Activated CD4-positive, alpha-beta T cell treated with anti-CD3 and anti-CD28 coated beads, Interleukin-2, amount 10 ng/mL, durations not matched to agents 24 days and 14 days (primary cell): Measurements from ENCODE around the gene POLR2L. TPM values are rescaled to one million over a fixed set of nuclear protein-coding genes. Genes with fewer than 3 reads are reported as not detected.

Source experiments
- DNase-seq: peaks from one replicate; pipeline ENCODE4 v3.0.0; 2022
- H3K27ac Mint-ChIP-seq: one replicate; pipeline ENCODE4 v1.8.0; 2022; ENCODE audit warnings: mild to moderate bottlenecking, mixed read lengths
- H3K27me3 Mint-ChIP-seq: one replicate; pipeline ENCODE4 v1.8.0; 2022; ENCODE audit warnings: mixed read lengths
- H3K36me3 Mint-ChIP-seq: one replicate; pipeline ENCODE4 v1.8.0; 2022; ENCODE audit warnings: low read depth, mild to moderate bottlenecking, mixed read lengths
- H3K4me1 Mint-ChIP-seq: one replicate; pipeline ENCODE4 v1.8.0; 2021; ENCODE audit warnings: mixed read lengths
- H3K4me3 Mint-ChIP-seq: one replicate; pipeline ENCODE4 v1.8.0; 2022; ENCODE audit warnings: mild to moderate bottlenecking, moderate library complexity, mixed read lengths
- H3K9me3 Mint-ChIP-seq: one replicate; pipeline ENCODE4 v1.8.0; 2021; ENCODE audit warnings: mixed read lengths
- intact Hi-C: fragments of 100-400 bp; cut with micrococcal nuclease; formaldehyde crosslinking; loops from one replicate; pipeline ENCODE4 v1.15.1; 2023
- total RNA-seq: library from RNA; stranded (reverse); gene quantifications from 2 replicates; pipeline ENCODE4 v1.2.3, GENCODE V29; 2022

POLR2L gene
- total RNA-seq, 1 donor from 2014 or later = 113 TPM

- Mint-ChIP-seq H3K36me3 (peaks cover 7% of the 10 kb centered on the region), H3K4me1 (peaks cover 20% of the 10 kb centered on the region), H3K4me3 (peak overlapping the region; percentile 74), H3K27ac (no peak overlapping the region), H3K9me3 (no peaks in the 10 kb centered on the region), H3K27me3 (peaks cover 34% of the 10 kb centered on the region)
- peak; percentile 81 for DNase-seq
- intact Hi-C loops = no loop called here
These were observed 9.1 kb downstream of the POLR2L start for GRCh38 chr11:833114-833791.

DNA sequence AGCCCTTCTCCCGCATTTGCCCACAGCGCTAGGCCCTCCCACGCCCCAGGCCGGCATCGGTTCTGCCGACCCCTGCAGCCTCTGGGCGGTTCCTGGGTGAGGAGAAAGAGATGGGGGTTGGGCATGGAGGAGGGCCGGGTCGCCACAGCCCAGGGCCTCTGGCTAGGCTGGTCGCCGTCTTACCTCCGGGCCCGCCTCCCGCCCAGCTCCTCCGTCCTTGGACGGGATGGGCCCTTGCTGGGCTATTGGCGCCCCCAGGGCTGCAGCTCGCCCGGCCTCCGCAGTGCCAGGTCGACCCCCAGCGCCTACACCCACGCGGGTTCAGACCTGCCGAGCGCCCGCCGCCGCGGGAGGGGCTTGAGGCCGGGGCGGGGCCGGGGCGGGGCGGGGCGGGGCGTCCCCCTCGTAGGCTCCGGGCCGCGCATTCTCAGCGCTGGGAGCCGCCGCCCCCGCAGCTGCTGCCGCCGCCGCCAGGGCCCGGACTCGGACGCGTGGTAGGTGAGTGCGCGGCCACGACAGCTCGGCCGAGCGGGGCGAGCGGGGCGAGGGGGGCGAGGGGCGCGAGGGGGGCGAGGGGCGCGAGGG, 9.7 kb downstream of the POLR2L start, which contains the start of gene CD151:
Gene CD151, plus strand, starts transcription at position 424 of the 585 bp plus-strand sequence. CDS start 3,118 bp downstream, outside the sequence.
- peak within 1 kb of the TSS; percentile 52 for H3K27ac Mint-ChIP-seq
- peaks cover 4% of the 10 kb centered on the region for H3K36me3 Mint-ChIP-seq
- intact Hi-C loops = loop anchor here (1.0 kb wide), 1 partner anchor 10 kb away; the partner anchor contains the start of genes POLR2L and TSPAN4

GRCh38 chr11:831961-832528, 10.3 kb downstream of the POLR2L start:
- Mint-ChIP-seq H3K27me3 (peaks cover 42% of the 10 kb centered on the region), H3K4me1 (peaks cover 28% of the 10 kb centered on the region), H3K9me3 (no peaks in the 10 kb centered on the region), H3K36me3 (peaks cover 2% of the 10 kb centered on the region), H3K27ac (peak overlapping the region; percentile 52), H3K4me3 (peak overlapping the region; percentile 53)
- no peak for DNase-seq
- intact Hi-C loops = loop anchor here (1.0 kb wide), 1 partner anchor 10 kb away; the partner anchor contains the start of genes POLR2L and TSPAN4

More for the DNA sequence above, 9.7 kb downstream of the POLR2L start, which contains the start of gene CD151:
- peaks cover 40% of the 10 kb centered on the region for H3K27me3 Mint-ChIP-seq
- no peaks in the 10 kb centered on the region for H3K9me3 Mint-ChIP-seq
- H3K4me1 Mint-ChIP-seq = peaks cover 26% of the 10 kb centered on the region
- peak within 1 kb of the TSS; percentile 74 for H3K4me3 Mint-ChIP-seq
- DNase-seq = peak; percentile 85

DNA sequence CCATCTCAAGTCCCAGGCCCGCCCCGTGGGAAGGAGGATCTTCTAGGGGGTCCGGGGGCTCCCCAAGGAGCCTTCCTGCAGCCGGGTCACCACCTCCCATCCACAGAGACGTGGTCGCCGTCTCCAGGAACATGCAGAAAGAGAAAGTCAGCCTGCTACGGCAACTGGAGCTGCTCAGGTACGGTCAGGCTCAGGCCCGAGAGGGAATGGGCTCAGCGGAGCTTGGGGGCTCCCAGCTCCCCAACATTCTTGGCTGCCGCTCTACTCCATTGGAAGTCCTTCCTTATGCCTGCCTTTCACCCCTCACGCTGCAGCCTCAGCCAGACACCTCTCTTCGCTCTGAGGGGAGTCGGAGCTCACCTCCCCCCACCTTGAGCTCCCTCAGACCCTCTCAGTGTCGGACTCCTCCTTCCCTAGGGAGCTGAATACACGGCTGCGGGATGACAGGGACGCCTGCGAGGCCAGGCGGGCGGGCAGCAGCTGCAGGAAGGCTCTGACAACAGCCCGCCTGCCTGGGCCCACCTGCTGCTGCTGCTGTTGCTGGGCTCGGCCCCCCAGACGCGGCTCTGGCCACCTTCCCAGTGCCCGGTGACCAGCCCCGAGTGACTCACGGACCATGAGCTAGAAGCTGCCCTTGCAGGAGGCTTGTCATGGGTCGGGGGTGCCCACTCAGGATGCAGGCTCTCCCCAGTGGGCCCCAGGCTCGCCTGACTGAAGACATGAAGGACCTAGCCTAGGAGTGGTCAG, 11.0 kb downstream of the POLR2L start:
- H3K27me3 Mint-ChIP-seq = peaks cover 44% of the 10 kb centered on the region
- intact Hi-C loops = no loop called here
- H3K4me1 Mint-ChIP-seq = peaks cover 32% of the 10 kb centered on the region
- H3K9me3 Mint-ChIP-seq = no peaks in the 10 kb centered on the region
- H3K36me3 Mint-ChIP-seq = no peaks in the 10 kb centered on the region
- H3K4me3 Mint-ChIP-seq = peak overlapping the region; percentile 53
- peak overlapping the region; percentile 52 for H3K27ac Mint-ChIP-seq
- no peak for DNase-seq

DNA sequence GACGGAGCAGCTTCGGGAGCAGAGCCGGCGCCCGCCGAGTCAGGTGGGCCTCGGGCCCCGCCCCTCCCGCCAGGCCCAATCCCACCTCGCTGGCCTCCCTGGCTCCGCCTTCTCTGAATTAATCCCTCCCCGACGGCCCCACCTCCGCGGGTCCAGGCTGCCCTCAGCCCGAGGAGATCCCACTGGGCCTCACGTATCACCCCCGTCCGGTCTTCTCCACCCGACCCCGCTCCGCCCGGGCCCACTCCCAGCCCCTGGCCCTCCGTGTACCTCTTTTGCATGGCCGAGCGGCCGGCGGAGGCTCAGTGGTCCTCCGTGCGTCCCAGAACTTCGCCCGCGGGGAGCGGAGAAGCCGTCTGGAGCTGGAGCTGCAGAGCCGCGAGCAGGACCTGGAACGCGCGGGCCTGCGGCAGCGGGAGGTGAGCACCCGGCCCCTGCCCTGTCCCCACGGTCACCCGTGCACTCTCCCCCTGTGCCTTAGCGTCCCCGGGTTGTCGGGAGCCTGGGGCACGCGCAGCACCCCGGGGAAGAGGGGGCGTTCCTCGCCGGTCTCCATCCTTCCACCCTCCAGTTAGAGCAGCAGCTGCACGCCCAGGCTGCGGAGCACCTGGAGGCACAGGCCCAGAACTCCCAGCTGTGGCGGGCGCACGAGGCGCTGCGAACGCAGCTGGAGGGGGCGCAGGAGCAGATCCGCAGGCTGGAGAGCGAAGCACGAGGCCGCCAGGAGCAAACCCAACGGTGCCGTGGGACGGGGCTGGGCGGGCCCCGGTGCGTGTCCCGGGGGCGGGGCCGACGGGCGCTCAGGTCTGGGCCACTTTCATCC, 11.8 kb downstream of the POLR2L start:
- intact Hi-C loops = no loop called here
- H3K27ac Mint-ChIP-seq = no peak overlapping the region
- peak overlapping the region; percentile 55 for H3K4me3 Mint-ChIP-seq
- DNase-seq = peak; percentile 87
- H3K36me3 Mint-ChIP-seq = no peaks in the 10 kb centered on the region
- no peaks in the 10 kb centered on the region for H3K9me3 Mint-ChIP-seq
- peaks cover 44% of the 10 kb centered on the region for H3K27me3 Mint-ChIP-seq
- H3K4me1 Mint-ChIP-seq = peaks cover 32% of the 10 kb centered on the region

GRCh38 chr11:829847-830294, 12.5 kb downstream of the POLR2L start:
- intact Hi-C loops = no loop called here
- Mint-ChIP-seq H3K4me1 (peaks cover 32% of the 10 kb centered on the region), H3K27me3 (peaks cover 44% of the 10 kb centered on the region), H3K4me3 (peak overlapping the region; percentile 55), H3K27ac (no peak overlapping the region), H3K9me3 (no peaks in the 10 kb centered on the region), H3K36me3 (peaks cover 5% of the 10 kb centered on the region)
- peak; percentile 70 for DNase-seq

DNA sequence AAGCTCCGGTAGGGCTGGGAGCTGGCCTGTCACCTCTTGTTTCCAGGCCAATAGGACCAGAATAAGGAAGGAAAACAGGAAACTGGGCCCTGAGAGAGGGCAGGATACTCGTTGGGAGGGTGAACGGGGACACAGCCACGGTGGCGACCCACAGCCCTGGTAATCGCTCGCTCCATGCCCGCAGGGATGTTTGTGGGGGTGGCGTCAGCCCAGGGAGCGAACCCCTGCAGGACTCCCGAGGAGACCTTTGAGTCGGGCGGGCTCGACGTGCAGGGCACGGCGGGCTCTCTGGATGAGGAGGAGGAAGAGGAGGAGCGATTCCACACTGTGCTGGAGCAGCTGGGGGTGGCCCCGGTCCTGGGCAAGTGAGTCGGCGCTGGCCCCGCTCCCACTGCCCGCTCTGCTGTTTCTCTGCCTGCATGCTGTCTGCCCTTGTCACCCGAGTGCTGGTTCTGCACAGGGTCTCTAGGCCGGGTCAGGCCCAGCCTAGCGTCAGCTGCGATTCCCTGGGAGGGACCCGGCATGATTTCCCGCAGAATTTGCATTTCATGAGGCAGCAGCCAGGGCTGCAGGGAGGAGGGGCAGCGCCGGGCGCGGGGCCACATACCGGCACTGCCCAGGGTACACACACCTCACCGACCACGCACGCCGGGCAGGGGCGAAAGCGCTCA, 13.0 kb downstream of the POLR2L start:
- H3K36me3 Mint-ChIP-seq = peaks cover 8% of the 10 kb centered on the region
- peak overlapping the region; percentile 51 for H3K4me3 Mint-ChIP-seq
- H3K27me3 Mint-ChIP-seq = peaks cover 44% of the 10 kb centered on the region
- no peak overlapping the region for H3K27ac Mint-ChIP-seq
- no peaks in the 10 kb centered on the region for H3K9me3 Mint-ChIP-seq
- H3K4me1 Mint-ChIP-seq = peaks cover 31% of the 10 kb centered on the region
- intact Hi-C loops = no loop called here
- no peak for DNase-seq

DNA sequence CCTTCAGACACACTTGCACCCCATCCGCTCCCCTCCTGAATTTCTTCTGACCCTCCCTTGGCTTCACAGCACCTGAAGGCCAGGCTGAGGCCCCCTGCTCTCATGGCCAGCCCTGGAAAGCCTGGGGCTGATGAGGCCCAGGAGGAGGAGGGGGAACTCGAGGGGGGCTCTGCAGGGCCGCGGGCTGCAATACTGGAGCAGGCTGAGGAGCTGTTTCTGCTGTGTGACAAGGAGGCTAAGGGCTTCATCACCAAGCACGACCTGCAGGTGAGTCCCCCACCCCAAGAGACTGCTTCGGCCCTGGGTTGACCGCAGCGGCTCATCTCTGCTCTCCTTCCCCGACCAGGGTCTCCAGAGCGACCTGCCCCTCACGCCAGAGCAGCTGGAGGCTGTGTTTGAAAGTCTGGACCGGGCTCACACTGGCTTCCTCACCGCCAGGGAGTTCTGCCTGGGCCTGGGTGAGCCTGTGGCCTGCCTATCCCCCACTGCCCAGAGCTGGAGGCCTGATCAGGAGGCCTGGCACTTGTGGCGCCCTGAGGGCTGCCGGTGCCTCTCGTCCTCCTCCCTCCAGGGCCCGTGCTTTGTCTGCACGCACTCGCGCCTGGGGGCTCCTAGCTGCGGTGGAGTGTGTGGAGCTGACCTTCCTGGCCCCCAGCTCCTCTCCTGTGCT, 13.7 kb downstream of the POLR2L start:
- peaks cover 9% of the 10 kb centered on the region for H3K36me3 Mint-ChIP-seq
- no peak for DNase-seq
- H3K9me3 Mint-ChIP-seq = no peaks in the 10 kb centered on the region
- H3K4me3 Mint-ChIP-seq = peak overlapping the region; percentile 79
- intact Hi-C loops = no loop called here
- peaks cover 24% of the 10 kb centered on the region for H3K4me1 Mint-ChIP-seq
- H3K27me3 Mint-ChIP-seq = peaks cover 42% of the 10 kb centered on the region
- H3K27ac Mint-ChIP-seq = no peak overlapping the region

GRCh38 chr11:827897-828192, 14.5 kb downstream of the POLR2L start, which contains the start of gene CRACR2B:
CRACR2B (plus strand) TSS chr11:827919; CDS start chr11:828608, 689 bp downstream.
- intact Hi-C loops = loop anchor here (2.0 kb wide), 1 partner anchor 17 kb away; no protein-coding TSS in a partner anchor
- DNase-seq = no peak
- peaks cover 24% of the 10 kb centered on the region for H3K4me1 Mint-ChIP-seq
- peak within 1 kb of the TSS; percentile 81 for H3K4me3 Mint-ChIP-seq
- H3K27ac Mint-ChIP-seq = peak within 1 kb of the TSS; percentile 56
- H3K9me3 Mint-ChIP-seq = no peaks in the 10 kb centered on the region
- peaks cover 42% of the 10 kb centered on the region for H3K27me3 Mint-ChIP-seq
- H3K36me3 Mint-ChIP-seq = peaks cover 9% of the 10 kb centered on the region

DNA sequence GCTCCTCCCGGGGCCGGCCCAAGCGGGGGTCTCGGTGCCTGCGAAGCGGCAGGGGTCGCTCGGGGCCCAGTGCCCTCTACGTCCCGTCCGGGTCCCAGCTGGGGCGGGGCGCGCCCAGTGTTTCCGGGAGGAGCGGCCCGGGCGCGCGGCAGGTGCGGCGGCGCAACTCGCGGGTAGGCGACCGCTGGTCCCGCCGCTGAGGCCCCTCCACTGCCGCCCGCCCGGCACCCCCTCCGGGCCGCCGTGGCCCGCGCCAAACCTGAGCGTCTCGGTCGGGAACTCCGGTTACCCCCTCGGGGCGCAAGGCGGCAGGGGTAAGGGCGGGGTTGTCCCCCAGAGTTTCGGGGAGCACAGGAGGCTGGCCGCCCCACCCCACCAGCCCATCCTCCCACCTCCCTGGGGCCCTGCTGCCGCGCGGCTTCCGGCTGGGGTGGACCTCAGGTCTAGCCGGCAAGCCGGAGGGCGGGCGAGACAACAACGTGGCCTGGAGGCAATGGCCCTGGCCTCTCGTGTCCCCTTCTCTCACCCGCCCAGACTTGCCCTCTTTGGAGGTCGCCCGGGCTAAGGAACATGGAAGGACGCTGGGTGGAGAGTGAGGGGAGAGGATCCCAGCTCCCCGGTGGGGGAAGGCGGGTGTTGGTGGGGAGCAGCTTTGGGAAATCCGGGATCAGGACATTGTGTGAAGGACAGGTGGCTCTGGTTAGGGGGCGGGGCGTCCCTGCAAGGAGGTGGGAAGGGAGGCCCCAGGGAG, 15.0 kb downstream of the POLR2L start:
- peak overlapping the region; percentile 11 for H3K27ac Mint-ChIP-seq

DNA sequence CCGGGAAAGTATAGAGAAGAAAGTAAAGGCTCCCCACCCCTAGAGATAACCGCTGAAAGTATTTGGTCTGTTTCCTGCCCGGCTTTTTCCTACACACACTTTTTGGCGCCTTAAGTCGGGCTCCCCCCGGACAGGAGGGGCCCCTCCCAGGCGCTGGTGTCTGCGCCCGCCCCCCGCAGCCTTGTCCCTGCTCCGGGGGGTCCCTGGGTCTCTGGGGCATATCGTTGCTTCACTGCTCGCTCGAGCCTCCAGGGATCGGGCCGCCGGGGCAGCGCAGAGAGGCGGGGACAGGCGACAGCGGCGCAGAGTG, 15.5 kb downstream of the POLR2L start:
- no peak for DNase-seq
- peak overlapping the region; percentile 56 for H3K27ac Mint-ChIP-seq
- intact Hi-C loops = loop anchor here (2.0 kb wide), 1 partner anchor 16 kb away; no protein-coding TSS in a partner anchor

More for the DNA sequence above, 15.0 kb downstream of the POLR2L start:
- DNase-seq = peak; percentile 84
- Mint-ChIP-seq H3K4me3 (peak overlapping the region; percentile 81), H3K9me3 (no peaks in the 10 kb centered on the region), H3K27me3 (peaks cover 42% of the 10 kb centered on the region), H3K4me1 (peaks cover 24% of the 10 kb centered on the region), H3K36me3 (peaks cover 11% of the 10 kb centered on the region)
- intact Hi-C loops = loop anchor here (2.0 kb wide), 1 partner anchor 17 kb away; no protein-coding TSS in a partner anchor

More for the DNA sequence above, 15.5 kb downstream of the POLR2L start:
- Mint-ChIP-seq H3K36me3 (peaks cover 12% of the 10 kb centered on the region), H3K4me1 (peaks cover 20% of the 10 kb centered on the region), H3K27me3 (peaks cover 37% of the 10 kb centered on the region), H3K4me3 (peak overlapping the region; percentile 81), H3K9me3 (no peaks in the 10 kb centered on the region)
